M059J (cell line): ENCODE data around the gene CLDN6. TPM values are rescaled to one million over a fixed set of nuclear protein-coding genes. Genes with fewer than 3 reads are reported as not detected.

ENCODE experiments used
- DNase-seq: peaks from one replicate; pipeline ENCODE4 v3.0.0-alpha.2; 2012; ENCODE audit warnings: low read depth
- total RNA-seq: library from RNA; depleted of rRNA; stranded (reverse); fragments of >200 nt; shearing (Covaris generic); gene quantifications from 2 replicates; pipeline ENCODE4 v1.2.3, GENCODE V29; 2014

CLDN6 gene
- total RNA-seq, 1 experiment from 2014 or later, result 0.34 TPM

DNA sequence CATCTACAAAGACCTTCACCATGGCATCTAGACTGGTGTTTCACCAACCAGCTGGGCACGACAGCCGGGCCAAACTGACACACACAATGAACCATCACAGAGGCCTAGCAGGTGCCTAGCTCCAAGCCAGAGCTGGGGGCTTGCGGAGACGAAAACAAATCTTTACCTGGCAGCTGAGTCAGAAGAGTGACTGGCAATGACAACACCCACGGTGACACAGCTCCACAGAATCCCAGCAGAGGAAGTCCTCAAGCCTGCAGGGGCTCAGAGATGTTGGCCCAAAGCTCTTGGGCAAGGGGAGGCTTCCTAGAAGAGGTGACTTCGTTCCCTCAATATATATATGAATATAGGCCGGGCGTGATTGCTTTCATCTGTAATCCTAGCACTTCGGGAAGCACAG lies 33.5 kb upstream of the CLDN6 start:
- no peak for DNase-seq

DNA sequence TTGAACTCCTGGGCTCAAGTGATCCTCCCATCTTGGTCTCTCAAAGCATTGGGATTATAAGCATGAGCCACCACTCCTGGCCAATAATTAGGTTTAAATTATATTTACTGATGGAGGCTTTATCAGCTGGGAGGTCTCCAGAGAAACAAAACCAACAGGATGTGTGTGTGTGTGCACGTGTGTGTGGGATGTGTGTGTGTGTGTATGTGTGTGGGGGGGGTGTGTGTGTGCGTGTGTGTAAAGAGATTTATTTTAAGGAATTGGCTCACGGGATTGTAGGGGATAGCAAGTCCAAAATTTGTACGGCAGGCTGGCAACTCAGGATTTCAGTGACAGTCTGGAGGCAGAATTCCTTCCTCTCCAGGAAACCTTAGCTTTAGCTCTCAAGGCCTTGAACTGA lies 33.0 kb upstream of the CLDN6 start:
- DNase-seq, result no peak

DNA sequence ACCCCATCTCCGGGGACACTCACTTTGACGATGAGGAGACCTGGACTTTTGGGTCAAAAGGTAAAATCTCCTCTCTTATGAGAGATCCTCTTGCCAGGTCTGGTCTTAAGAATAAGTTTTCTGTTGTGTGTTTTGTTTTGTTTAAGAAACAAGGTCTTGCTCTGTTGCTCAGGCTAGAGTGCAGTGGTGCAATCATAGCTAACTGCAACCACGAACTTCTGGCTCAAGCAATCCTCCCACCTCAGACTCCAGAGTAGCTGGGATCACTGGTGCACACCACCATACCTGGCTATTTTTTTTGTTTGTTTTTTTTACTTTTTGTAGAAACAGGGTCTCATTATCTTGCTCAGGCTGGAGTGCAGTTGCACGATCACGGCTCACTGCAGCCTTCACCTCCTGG lies 32.5 kb upstream of the CLDN6 start:
- DNase-seq, result no peak

DNA sequence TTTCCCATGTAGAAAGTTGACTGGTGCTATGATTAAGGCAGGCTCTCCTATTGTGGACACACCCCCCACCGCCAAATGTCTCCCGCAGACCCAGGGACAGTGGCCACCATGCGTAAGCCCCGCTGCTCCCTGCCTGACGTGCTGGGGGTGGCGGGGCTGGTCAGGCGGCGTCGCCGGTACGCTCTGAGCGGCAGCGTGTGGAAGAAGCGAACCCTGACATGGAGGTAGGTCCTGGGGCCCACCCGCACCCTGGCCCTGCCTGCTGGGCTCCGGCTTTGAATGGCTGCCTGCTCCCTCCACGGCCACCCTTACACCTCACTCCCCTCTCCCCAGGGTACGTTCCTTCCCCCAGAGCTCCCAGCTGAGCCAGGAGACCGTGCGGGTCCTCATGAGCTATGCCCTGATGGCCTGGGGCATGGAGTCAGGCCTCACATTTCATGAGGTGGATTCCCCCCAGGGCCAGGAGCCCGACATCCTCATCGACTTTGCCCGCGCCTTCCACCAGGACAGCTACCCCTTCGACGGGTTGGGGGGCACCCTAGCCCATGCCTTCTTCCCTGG lies 32.0 kb upstream of the CLDN6 start:
- no peak for DNase-seq

DNA sequence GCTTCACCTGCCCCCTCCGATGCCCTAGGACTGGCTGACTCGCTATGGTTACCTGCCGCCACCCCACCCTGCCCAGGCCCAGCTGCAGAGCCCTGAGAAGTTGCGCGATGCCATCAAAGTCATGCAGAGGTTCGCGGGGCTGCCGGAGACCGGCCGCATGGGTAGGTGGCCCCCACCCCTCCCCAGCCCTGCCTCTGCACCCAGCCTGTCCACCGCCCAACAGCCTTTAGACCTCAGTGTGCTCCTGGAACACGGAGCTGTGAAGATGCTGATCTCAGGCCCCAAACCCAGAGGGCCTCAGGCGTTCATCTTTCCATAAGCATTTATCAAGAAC lies 29.4 kb upstream of the CLDN6 start:
- DNase-seq, result no peak

DNA sequence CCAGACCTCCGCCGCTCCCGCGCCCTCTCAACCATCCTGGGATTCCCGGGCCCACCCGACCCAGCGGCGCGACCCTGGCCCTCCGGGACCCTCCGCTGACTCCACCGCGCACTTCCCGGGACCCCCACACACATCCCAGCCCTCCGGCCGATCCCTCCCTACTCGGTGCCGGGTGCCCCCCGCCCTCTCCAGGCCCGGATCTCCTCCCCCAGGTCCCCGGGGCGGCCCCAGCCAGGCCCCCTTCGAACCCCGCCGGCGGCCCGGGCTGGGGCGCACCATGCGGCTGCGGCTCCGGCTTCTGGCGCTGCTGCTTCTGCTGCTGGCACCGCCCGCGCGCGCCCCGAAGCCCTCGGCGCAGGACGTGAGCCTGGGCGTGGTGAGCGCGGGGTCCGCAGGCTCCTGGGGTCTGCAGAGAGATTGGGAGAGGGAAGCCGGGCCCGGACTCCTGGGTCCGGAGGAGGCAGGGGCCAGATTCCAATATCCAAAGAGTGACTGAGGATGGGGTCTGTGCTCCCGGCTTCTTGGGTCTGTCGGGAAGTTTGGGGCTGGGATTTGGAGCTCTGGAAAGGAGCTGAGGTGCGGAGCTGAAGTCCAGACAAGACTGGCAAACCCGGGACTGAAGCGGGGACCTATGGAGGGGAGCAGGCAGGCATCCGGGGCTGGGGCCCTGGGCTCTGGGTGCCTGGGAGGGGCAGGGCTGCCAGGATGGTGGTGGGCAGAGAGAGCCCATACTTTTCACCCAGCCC lies 28.8 kb upstream of the CLDN6 start:
- DNase-seq, result no peak

DNA sequence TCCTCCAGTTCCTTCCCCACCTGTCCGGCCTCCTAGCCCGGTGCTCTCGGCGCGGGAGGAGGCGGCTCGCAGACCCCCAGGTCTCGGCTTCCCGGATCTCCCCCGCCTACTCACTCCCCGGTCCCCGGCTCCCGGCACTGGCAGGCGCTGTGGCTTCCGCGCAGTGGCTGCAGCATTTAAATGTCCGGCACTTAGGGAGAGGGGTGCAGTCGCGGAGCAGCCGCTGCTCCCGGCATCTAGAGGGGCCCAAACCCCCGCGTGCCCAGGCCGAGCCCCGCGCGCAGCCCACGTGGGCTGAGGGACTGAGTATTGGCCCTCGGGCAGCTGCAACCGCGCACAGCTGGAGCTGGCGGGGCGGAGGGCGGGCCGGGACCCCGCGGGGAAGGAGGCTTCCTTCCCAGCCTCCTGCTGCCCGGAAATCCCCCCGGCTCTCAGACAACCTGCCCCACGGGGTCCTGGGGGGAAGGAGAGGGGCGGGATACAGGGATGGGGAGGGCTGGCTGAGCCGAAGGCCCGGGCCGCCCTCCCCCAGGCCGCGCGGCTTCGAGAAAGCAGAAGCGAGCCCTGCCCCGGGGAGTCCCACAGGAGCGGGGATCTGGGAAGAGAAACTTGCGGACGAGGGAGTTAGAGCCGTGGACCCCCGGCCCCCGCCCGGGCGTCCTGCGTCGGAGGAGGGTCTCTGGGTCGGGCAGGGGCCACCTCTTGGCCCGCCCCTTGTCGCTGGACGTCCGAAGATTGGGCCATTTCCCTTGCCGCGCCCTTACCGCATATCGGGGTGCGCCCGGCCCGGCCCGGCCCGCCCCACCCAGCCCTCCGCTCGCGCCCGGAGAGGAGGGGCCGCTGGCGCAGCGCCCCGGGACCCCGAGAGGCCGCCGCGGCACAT lies 28.0 kb upstream of the CLDN6 start, which contains the start of gene MMP25:
TSS of gene MMP25 (plus strand) at position 804 of the 883 bp plus-strand sequence. CDS start 357 bp downstream, outside the sequence.
- no peak for DNase-seq

DNA sequence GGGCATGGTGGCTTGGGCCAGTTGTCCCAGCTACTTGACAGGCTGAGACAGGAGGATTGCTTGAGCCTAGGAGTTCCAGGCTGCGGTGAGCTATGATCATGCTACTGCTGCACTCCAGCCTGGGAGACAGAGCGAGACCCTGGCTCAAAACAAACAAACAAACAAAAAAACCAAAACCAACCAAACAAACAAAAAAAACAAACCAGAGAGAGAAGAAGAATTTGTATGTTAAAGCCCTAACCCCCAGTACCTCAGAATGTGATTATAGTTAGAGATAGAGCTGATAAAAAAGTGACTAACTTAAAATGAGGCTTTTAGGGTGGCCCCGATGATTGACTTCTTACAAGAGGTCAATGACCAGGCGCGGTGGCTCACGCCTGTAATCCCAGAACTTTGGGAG lies 26.7 kb upstream of the CLDN6 start:
- DNase-seq, result no peak

DNA sequence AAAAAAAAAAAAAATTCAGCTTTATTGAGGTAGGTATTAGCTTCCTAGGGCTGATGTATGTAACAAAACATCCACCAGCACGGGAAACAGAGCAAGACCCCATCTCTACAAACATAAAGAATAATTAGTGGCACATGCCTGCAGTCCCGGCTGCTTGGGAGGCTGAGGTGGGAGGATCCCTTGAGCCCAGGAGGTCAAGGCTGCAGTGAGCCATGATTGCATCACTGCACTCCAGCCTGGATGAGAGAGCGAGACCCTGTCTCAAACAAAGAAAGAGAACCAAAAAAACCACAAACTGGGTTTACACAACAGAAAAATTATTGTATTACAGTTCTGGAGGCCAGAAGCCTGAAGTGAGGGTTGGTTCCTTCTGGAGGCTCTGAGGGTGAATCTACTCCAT lies 24.4 kb upstream of the CLDN6 start:
- no peak for DNase-seq

DNA sequence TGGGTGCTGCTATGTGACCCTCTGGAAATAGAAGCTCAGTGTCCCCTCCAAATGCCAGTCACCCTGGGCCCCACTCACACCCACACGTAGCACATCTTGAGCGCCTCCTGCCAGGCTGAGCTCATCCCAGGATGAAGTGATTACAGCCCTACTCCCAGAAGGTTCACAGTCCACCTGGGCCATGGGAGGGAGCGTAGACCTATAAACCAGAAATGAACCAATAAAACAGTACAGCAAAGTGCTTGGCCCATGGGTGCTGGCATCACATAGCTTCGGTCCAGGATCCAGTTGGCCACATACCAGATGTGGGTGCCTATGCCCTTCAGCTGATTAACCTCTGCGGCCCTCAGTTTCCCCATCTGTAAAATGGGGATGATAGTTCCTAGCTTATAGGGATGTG lies 20.9 kb upstream of the CLDN6 start:
- no peak for DNase-seq

DNA sequence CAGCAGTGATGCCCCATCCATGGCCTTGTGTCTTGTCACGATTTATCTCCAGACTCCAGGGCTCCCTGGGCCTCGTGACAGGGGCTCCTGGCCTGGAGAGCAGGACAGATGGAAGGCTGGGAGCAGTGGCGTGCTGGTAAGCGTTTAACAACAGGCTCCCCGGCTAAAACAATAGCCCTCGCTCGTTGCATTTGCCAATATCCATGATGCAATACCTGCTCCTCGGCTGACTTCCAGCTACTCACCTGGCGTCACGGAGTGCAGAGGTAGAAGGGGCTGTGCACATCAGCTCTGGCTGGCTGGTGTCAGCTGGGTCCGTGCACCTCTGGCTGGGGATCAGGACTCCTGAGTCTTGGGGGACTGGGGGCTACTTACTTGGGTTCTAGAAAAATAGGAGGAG lies 20.3 kb upstream of the CLDN6 start:
- DNase-seq, result no peak

DNA sequence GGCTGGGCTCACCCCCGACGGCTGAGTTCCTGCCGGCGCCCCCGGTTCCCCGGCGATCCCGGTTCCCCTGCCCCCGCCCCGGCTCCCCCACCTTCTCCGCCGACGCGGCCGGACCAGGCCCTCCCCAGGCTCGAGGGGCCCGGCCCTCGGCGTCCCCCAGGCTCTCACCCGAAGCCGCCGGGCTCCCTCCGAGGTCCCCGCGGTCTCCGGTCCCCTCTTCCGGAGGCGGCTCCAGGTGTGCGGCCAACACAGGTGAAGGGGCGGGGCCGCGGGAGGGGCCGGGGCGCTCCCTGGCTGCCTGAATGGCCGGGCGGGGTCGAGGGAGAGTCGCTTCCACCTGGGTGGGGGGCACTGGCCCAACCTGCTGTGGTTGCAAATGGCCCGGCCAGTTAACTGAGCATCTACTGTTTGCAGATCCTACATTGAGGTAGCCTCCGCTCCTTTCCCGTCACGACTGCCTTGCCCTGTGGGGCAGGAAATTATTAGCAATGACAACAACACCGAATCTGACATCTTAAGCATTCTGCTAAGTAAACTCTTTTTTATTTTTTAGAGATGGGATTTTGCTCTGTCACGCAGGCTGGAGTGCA lies 18.8 kb upstream of the CLDN6 start, which contains the start of gene BICDL2:
TSS of gene BICDL2 (minus strand) at position 219 of the 590 bp plus-strand sequence. CDS start 1,448 bp downstream, outside the sequence.
- DNase-seq, result no peak

DNA sequence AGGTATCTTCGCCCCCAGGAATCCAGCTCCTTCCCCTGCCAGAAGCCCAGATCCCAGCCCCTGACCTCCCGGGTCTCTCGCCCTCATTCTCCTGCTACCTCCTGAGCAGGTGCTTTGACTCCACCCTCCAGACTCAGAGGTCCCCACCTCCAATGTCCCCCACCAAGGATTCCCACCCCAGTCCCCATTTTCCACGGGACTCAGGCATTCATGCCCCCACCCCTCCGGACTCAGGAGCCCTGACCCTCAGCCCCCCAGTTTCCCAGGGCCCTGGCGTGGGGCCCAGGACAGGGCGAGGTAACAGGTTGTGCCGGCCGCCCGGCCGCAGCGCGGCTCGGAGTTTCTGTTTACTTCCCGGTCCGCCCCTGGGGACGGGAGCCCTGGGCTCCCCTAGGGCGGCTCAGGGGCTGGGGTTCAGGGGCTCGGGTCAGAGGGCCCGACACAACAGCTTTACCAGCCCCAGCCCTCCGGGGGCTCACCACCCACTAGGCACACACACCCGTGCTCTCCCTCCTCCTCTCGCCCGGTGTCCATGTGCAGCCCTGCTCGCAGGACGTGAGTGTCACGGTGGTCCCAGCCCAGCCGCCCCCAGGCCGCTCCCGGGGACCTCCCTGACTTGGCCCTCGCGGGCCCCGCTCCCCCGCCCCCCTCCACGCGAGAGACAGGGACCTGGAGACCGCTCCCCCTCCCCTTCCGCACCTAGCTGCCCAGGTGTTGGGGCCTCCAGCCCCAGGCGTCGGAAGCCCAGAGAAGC lies 18.2 kb upstream of the CLDN6 start:
- no peak for DNase-seq

DNA sequence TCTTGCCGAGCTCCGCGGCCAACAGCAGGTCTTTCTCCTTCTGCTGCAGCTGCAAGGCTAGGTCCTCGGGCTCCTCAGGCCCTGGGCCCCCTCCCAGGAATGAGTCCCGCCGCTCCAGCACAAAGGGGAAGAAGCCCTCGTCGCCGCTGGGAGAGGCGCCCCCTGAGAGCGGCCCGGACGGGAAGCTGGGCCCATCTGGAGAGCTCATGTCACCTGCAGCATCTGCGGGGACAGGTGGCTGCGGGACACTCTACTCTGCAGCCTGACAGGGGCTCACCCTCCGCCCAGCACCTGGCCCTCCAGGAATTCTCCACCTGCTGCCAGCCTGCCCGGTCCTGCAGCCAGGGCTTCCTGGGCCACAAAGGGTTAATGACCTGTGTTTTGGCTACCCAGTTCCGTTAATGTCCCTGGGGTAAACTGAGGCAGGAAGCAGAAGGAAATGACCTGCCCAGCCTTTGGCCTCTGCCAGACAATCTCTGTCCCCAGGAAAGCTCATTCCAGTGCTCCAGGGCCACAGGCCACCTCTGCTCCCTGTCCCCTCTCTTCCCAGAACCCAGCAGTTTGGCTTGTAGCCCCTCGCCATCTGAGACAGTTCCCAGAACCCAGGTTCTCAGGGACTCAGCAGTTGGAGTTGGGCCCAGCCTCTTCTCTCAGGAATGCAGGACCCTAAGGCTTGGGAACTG lies 17.4 kb upstream of the CLDN6 start:
- DNase-seq, result no peak

DNA sequence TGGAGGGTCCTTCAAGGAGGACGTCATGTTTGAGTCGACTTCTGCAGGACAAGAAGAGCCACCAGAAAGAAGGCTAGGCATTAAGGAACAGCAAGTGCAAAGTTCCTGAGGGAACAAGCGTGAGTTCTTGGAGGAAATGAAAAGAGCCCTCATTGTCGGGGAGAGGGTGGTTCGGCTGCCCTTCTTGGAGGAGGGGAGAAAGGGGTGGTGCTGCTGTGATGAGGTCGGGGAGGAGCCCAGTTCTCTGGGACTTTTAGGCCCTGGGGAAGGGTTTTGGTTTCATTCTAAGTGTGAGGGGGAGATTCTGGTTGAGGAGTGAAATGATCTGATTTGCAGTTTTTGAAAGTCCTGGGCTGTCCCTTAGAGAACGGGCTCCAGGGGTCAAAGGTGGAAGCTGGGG lies 14.6 kb upstream of the CLDN6 start:
- DNase-seq, result no peak

DNA sequence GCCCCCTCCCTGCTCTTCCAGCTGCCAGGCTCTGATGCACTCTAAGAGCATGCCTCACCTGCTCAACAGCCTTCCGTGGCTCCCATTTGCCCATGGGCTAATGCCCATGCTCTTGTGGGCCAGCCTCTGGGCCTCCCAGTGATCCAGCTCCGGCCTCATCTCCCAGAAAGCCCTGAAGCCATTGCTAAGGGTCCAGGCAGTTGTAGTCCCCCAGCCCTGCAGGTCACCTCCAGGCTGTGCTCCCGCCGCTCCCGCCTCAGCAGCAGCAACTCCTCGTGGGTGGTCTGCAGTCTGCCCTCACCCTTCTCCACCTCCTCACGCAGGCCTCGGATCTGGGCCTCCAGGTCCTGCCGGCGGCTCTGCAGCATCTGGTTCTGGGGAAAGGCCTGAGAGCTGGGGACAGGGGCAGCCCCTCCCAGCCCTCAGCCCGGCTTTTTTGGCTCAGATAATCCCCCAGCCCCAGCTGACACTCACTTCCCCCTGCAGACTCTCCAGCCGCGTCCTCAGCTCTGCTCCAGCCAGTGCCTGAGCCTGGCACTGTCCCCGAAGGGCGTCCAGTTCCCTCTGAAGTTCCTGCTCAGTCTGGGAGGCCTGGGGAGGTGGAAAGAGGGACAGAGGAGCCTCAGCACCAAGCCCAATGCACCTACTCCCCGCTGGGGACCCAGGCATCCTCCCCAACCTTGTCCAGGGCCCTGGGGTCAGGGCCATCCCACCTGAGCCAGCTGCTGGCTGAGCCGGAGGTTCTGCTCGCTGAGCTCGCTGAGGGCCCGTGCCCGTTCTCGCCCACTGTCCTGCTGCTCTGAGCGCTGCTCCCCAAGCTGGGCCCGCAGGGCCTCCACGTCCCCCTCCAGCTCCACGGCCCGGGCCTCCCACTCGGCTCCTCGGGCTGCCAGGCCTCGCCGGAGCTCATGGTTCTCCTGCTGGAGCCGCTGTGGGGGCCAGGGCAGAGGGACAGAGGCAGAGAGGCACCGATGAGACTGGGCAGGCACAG lies 12.5 kb upstream of the CLDN6 start:
- DNase-seq, result no peak

DNA sequence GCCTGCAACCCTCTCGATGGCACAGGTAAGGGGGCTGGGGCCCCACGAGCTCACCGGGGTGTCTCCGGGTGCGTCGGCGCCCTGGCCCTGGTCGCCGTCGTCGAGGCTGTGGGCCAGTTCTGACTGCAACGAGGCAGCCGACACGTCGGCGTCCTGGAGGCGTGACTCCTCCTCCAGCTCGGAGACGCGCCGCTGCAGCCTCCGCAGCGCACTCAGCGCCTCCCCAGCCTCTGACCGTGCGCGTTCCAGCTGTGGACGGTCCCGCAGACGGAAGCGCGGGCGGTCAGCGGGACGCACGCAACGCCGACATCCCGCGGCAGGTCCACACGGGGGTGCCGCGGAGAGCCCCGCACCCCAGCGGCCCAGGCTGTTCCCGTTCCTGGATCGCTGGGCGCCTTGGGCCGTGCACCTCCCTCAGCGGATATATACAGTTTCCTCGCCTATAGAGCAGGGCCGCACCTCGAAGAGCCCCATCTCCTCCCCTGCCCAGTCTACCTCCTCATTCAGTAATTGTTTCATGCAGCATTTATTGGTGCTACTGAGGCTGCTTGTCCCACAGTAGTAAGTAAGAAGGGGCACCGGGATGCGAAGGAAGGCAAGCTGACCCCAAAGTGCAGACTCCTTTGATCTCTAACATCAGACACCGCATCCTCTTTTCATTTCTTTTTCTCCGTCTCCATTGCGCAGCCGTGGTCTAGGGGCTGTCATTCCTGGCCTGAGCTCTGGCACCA lies 11.7 kb upstream of the CLDN6 start:
- no peak for DNase-seq

DNA sequence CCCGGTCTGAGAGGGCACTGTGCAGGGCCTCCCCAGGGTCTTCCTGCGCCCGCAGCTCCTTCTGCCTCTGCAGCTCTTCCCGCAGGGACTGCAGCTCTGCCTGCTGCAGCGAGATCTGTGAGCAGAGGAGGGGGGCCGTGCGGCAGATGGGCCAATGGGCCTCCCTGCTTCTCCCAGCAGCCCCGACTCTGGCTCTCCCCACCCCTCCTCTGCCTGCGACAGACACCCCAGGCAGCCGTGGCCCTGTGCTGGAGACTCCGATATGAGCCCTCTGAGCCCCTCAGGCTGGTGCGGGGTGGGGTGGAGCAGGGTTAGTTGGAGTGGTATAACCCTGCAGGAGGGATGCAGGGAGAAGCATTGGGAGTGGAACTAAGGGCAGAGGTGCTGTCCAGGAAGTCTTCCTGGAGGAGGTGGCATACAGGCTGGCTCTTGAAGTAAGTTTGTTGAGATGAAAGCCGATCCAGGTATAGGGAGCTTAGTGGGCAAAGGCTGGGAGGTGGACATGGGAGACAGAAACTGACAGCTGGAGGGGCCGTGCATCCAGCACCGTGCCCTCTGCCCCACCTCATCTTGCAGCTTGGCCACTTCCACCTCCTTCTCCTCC lies 10.8 kb upstream of the CLDN6 start:
- DNase-seq, result no peak
